HepG2 (cell line): ENCODE data around the gene CD19. TPM values are rescaled to one million over a fixed set of nuclear protein-coding genes. Genes with fewer than 3 reads are reported as not detected.

Experiments
- CC2D1A ChIP-seq: sonication (generic); formaldehyde crosslinking; IDR thresholded peaks from 2 replicates; pipeline ENCODE4 v1.8.1; 2023; ENCODE audit warnings: mild to moderate bottlenecking, missing genetic modification reagents
- CEBPB ChIP-seq: IDR thresholded peaks from 2 replicates; pipeline ENCODE4 v1.6.1; 2011; ENCODE audit warnings: low read depth, low read length, improper control_type of control experiment, borderline replicate concordance
- ELK4 ChIP-seq: sonication (generic); formaldehyde crosslinking; IDR thresholded peaks from 2 replicates; pipeline ENCODE4 v1.9.0; 2021; ENCODE audit warnings: missing genetic modification reagents, borderline replicate concordance
- HDAC1 ChIP-seq: sonication (generic); formaldehyde crosslinking; IDR thresholded peaks from 2 replicates; pipeline ENCODE4 v1.5.1; 2020; ENCODE audit warnings: mild to moderate bottlenecking, missing genetic modification reagents
- JUND ChIP-seq: sonication (generic); formaldehyde crosslinking; IDR thresholded peaks from 2 replicates; pipeline ENCODE4 v1.8.0; 2022; ENCODE audit warnings: mild to moderate bottlenecking, missing genetic modification reagents
- KLF12 ChIP-seq: sonication (generic); formaldehyde crosslinking; IDR thresholded peaks from 2 replicates; pipeline ENCODE4 v1.4.0; 2020; ENCODE audit warnings: missing genetic modification reagents, borderline replicate concordance
- MED8 ChIP-seq: sonication (generic); formaldehyde crosslinking; IDR thresholded peaks from 2 replicates; pipeline ENCODE4 v1.8.1; 2023; ENCODE audit warnings: mild to moderate bottlenecking, missing genetic modification reagents; ENCODE audit not compliant: insufficient replicate concordance
- MIXL1 ChIP-seq: IDR thresholded peaks from 2 replicates; pipeline ENCODE4 v1.6.1; 2016
- NAIF1 ChIP-seq: sonication (generic); formaldehyde crosslinking; IDR thresholded peaks from 2 replicates; pipeline ENCODE4 v1.5.0; 2020; ENCODE audit warnings: mild to moderate bottlenecking, missing genetic modification reagents, borderline replicate concordance
- NFRKB ChIP-seq: fragments of 450-650 bp; IDR thresholded peaks from 2 replicates; pipeline ENCODE4 v1.6.1; 2017
- POLR2A ChIP-seq, 2 experiments: IDR thresholded peaks; 2 replicates each; pipeline ENCODE4 v1.6.1; 2011; ENCODE audit warnings: low read depth in 2 of 2, low read length in 2 of 2, mild to moderate bottlenecking in 1 of 2, moderate library complexity in 1 of 2; ENCODE audit not compliant: insufficient read depth in 1 of 2
- SCMH1 ChIP-seq: sonication (generic); formaldehyde crosslinking; IDR thresholded peaks from 2 replicates; pipeline ENCODE4 v1.9.0; 2021; ENCODE audit warnings: missing genetic modification reagents, mild to moderate bottlenecking, borderline replicate concordance
- SIX1 ChIP-seq: sonication (generic); formaldehyde crosslinking; IDR thresholded peaks from 2 replicates; pipeline ENCODE4 v1.4.0; 2020; ENCODE audit warnings: missing genetic modification reagents, borderline replicate concordance
- TBL1XR1 ChIP-seq: fragments of 150-350 bp; IDR thresholded peaks from 2 replicates; pipeline ENCODE4 v1.6.1; 2014; ENCODE audit warnings: borderline replicate concordance, low read length; ENCODE audit not compliant: partially characterized antibody
- TFDP2 ChIP-seq: sonication (generic); formaldehyde crosslinking; IDR thresholded peaks from 2 replicates; pipeline ENCODE4 v1.4.0; 2020; ENCODE audit warnings: missing genetic modification reagents
- ZNF256 ChIP-seq: sonication (generic); formaldehyde crosslinking; conservative IDR thresholded peaks from 2 replicates; pipeline ENCODE4 v1.4.0; 2020; ENCODE audit warnings: missing genetic modification reagents
- ZNF282 ChIP-seq: fragments of 450-650 bp; IDR thresholded peaks from 2 replicates; pipeline ENCODE4 v1.6.1; 2018; ENCODE audit not compliant: partially characterized antibody
- ZNF350 ChIP-seq: sonication (generic); formaldehyde crosslinking; IDR thresholded peaks from 2 replicates; pipeline ENCODE4 v1.4.0; 2020; ENCODE audit warnings: mild to moderate bottlenecking, low read depth, missing genetic modification reagents, borderline replicate concordance
- ZNF451 ChIP-seq: sonication (generic); formaldehyde crosslinking; IDR thresholded peaks from 2 replicates; pipeline ENCODE4 v1.5.0; 2020; ENCODE audit warnings: mild to moderate bottlenecking, missing genetic modification reagents
- ZNF510 ChIP-seq: sonication (generic); formaldehyde crosslinking; IDR thresholded peaks from 2 replicates; pipeline ENCODE4 v1.4.0; 2020; ENCODE audit warnings: low read depth, mild to moderate bottlenecking, missing genetic modification reagents
- ZNF552 ChIP-seq: sonication (generic); formaldehyde crosslinking; IDR thresholded peaks from 2 replicates; pipeline ENCODE4 v1.9.0; 2022; ENCODE audit warnings: missing genetic modification reagents, mild to moderate bottlenecking, borderline replicate concordance
- ZNF580 ChIP-seq: IDR thresholded peaks from 2 replicates; pipeline ENCODE4 v1.6.1; 2016; ENCODE audit warnings: low read depth, borderline replicate concordance
- ZNF605 ChIP-seq: sonication (generic); formaldehyde crosslinking; IDR thresholded peaks from 2 replicates; pipeline ENCODE4 v1.8.0; 2022; ENCODE audit warnings: mild to moderate bottlenecking, missing genetic modification reagents
- ZNF615 ChIP-seq: sonication (generic); formaldehyde crosslinking; IDR thresholded peaks from 2 replicates; pipeline ENCODE4 v1.5.0; 2020; ENCODE audit warnings: mild to moderate bottlenecking, missing genetic modification reagents, borderline replicate concordance
- ZNF839 ChIP-seq: sonication (generic); formaldehyde crosslinking; IDR thresholded peaks from 2 replicates; pipeline ENCODE4 v1.4.0; 2020; ENCODE audit warnings: missing genetic modification reagents, mild to moderate bottlenecking, borderline replicate concordance
- ZSCAN30 ChIP-seq: sonication (generic); formaldehyde crosslinking; IDR thresholded peaks from 2 replicates; pipeline ENCODE4 v1.5.0; 2020; ENCODE audit warnings: mild to moderate bottlenecking, missing genetic modification reagents
- polyA plus RNA-seq, 8 experiments: library from polyadenylated mRNA; depleted of rRNA in 3 of 8; stranded (reverse) in 7 of 8; unstranded in 1 of 8; fragments of >200 nt; fragmentation: Illumina TruSeq in 4 of 8; extraction: Trizol in 4 of 8; gene quantifications; 2 replicates each; pipeline versions ENCODE4 v1.2.1 to v1.2.3, GENCODE V29; 2011 to 2016; ENCODE audit warnings: low read depth in 4 of 8, missing spikeins in 1 of 8, mixed read lengths in 1 of 8; ENCODE audit not compliant: insufficient read depth in 1 of 8
- total RNA-seq, 5 experiments: library from RNA; depleted of rRNA; stranded (reverse); fragments of >200 nt; fragmentation: Illumina TruSeq; extraction: Trizol; gene quantifications; 2 replicates each; pipeline ENCODE4 v1.2.3, GENCODE V29; 2016; ENCODE audit warnings: low read depth in 1 of 5
- TF ChIP-seq, protein P1 (sequence below): sonication (generic); formaldehyde crosslinking; IDR thresholded peaks from 2 replicates; pipeline ENCODE4 v1.4.0; 2020; ENCODE audit warnings: mild to moderate bottlenecking, missing genetic modification reagents
- TF ChIP-seq, protein P2 (sequence below): conservative IDR thresholded peaks from 2 replicates; pipeline ENCODE4 v1.6.1; 2018; ENCODE audit warnings: missing genetic modification reagents

Gene CD19
- total and polyA plus RNA-seq, 2 of the 13 experiments (the other 11 are each of a cell fraction or from before 2014, with no cell fraction given), result 0.55 to 1.1 TPM

GRCh38 chr16:28974437-28975157 is 42.8 kb downstream of the CD19 start, which contains the start of gene SPNS1 (continued):
- TF ChIP-seq HDAC1, result peak; percentile 100
- TF ChIP-seq NFRKB, result no peak
- peak; percentile 94 for TF ChIP-seq ZNF256 (CRISPR knock-in tag)
- no peak for TF ChIP-seq CEBPB
- peak; percentile 85 for TF ChIP-seq TFDP2 (CRISPR knock-in tag)
- peak; percentile 90 for TF ChIP-seq ZNF510 (CRISPR knock-in tag)
- TF ChIP-seq ZSCAN30, result no peak; the same call in 1 of the 2 replicates
- peak; percentile 46; the same call in 1 of the 2 replicates for TF ChIP-seq JUND (CRISPR knock-in tag)
- TF ChIP-seq CC2D1A (CRISPR knock-in tag), result no peak
- no peak for TF ChIP-seq ZNF282
- TF ChIP-seq ZNF350, result peak; percentile 98; the same call in 1 of the 2 replicates
- TF ChIP-seq TBL1XR1, result peak; percentile 48
- TF ChIP-seq ELK4 (CRISPR knock-in tag), result peak; percentile 58; the same call in 1 of the 2 replicates
- peak; percentile 60; the same call in 1 of the 2 replicates for TF ChIP-seq NAIF1 (CRISPR knock-in tag)
- TF ChIP-seq MIXL1 (CRISPR knock-in tag), result no peak
- peak; percentile 98 for TF ChIP-seq ZNF451 (CRISPR knock-in tag)
- peak; percentile 88 to 89 for TF ChIP-seq POLR2A (IDR thresholded peaks at IDR 0.05; ENCODE audit: insufficient read depth in 1 of 2, low read depth in 2 of 2, low read length in 2 of 2)
- peak; percentile 90 for TF ChIP-seq MED8 (CRISPR knock-in tag)
- peak; percentile 89; the same call in 1 of the 2 replicates for TF ChIP-seq KLF12 (CRISPR knock-in tag)
- no peak for TF ChIP-seq SCMH1 (CRISPR knock-in tag)
- TF ChIP-seq ZNF839 (CRISPR knock-in tag), result peak; percentile 98; the same call in 1 of the 2 replicates
- TF ChIP-seq ZNF615 (CRISPR knock-in tag), result no peak
- TF ChIP-seq, protein P1, sequence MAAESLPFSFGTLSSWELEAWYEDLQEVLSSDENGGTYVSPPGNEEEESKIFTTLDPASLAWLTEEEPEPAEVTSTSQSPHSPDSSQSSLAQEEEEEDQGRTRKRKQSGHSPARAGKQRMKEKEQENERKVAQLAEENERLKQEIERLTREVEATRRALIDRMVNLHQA (CRISPR knock-in tag), result no peak
- peak; percentile 83 for TF ChIP-seq ZNF605 (CRISPR knock-in tag)
- TF ChIP-seq, protein P2, sequence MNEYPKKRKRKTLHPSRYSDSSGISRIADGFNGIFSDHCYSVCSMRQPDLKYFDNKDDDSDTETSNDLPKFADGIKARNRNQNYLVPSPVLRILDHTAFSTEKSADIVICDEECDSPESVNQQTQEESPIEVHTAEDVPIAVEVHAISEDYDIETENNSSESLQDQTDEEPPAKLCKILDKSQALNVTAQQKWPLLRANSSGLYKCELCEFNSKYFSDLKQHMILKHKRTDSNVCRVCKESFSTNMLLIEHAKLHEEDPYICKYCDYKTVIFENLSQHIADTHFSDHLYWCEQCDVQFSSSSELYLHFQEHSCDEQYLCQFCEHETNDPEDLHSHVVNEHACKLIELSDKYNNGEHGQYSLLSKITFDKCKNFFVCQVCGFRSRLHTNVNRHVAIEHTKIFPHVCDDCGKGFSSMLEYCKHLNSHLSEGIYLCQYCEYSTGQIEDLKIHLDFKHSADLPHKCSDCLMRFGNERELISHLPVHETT (CRISPR knock-in tag), result peak; percentile 80; the same call in 1 of the 2 replicates
- TF ChIP-seq ZNF580 (CRISPR knock-in tag), result peak; percentile 74
- no peak for TF ChIP-seq ZNF552 (CRISPR knock-in tag)
- TF ChIP-seq SIX1, result peak; percentile 67; the same call in 1 of the 2 replicates
